ENCODE measurements around the gene MICA. TPM values are rescaled to one million over a fixed set of nuclear protein-coding genes. Genes with fewer than 3 reads are reported as not detected.

The MICA gene
- total and polyA plus RNA-seq, 8 donors, result 2.0 to 13.6 (median 11.8) TPM

GRCh38 chr6:31375699-31376098 lies 27.7 kb upstream of the MICA start:
- intact Hi-C loops (cut with DNase I; ENCODE audit: low total_unique reads), result no loop called here

GRCh38 chr6:31377029-31377428 lies 26.4 kb upstream of the MICA start:
- WGBS, 5 donors, result 42 to 65% (median 46%) methylated on average over 2 to 4 of the region's 4 CpGs; no CpG with 5 or more reads in 1 of the 5 donors
- Histone ChIP-seq H3K4me3 (no peak overlapping the region), H3K27ac (no peak overlapping the region), H3K9me3 (peaks cover 0 to 3% (median 2%) of the 10 kb centered on the region in 4 donors), H3K36me3 (no peaks in the 10 kb centered on the region), H3K27me3 (peaks cover 0 to 35% (median 11%) of the 10 kb centered on the region in 3 donors), H3K4me1 (no peaks in the 10 kb centered on the region)
- TF ChIP-seq EP300 (IDR thresholded peaks at IDR 0.05) (no peak), POLR2AphosphoS5 (IDR thresholded peaks at IDR 0.05) (no peak), POLR2A (IDR thresholded peaks at IDR 0.05) (no peak), CTCF (IDR thresholded peaks at IDR 0.05) (no peak)
- intact Hi-C loops (cut with DNase I; ENCODE audit: low total_unique reads), result no loop called here
- DNase-seq, result no peak

More at GRCh38 chr6:31375699-31376098, 27.7 kb upstream of the MICA start:
- no peaks in the 10 kb centered on the region for H3K4me1 ChIP-seq
- DNase-seq, result no peak
- no peak overlapping the region for H3K27ac ChIP-seq
- no peak overlapping the region for H3K4me3 ChIP-seq
- H3K36me3 ChIP-seq, result no peaks in the 10 kb centered on the region
- no peak for TF ChIP-seq POLR2A (IDR thresholded peaks at IDR 0.05)
- no peak for TF ChIP-seq POLR2AphosphoS5 (IDR thresholded peaks at IDR 0.05)
- no peak for TF ChIP-seq CTCF (IDR thresholded peaks at IDR 0.05)
- no peak for TF ChIP-seq EP300 (IDR thresholded peaks at IDR 0.05)
- H3K9me3 ChIP-seq, result peaks cover 0 to 6% (median 5%) of the 10 kb centered on the region in 4 donors
- peaks cover 0 to 35% (median 11%) of the 10 kb centered on the region in 3 donors for H3K27me3 ChIP-seq

GRCh38 chr6:31378062-31378720 lies 25.2 kb upstream of the MICA start:
- 29 to 48% (median 36%) methylated on average over 7 to 9 of the region's 9 CpGs for WGBS, 5 donors
- no peak overlapping the region for H3K27ac ChIP-seq
- no peak for DNase-seq
- H3K4me3 ChIP-seq, result no peak overlapping the region
- no peak for TF ChIP-seq CTCF (IDR thresholded peaks at IDR 0.05)
- no peak for TF ChIP-seq POLR2A (IDR thresholded peaks at IDR 0.05)
- no peak for TF ChIP-seq EP300 (IDR thresholded peaks at IDR 0.05)
- TF ChIP-seq POLR2AphosphoS5 (IDR thresholded peaks at IDR 0.05), result no peak
- H3K36me3 ChIP-seq, result no peaks in the 10 kb centered on the region
- no peaks in the 10 kb centered on the region for H3K9me3 ChIP-seq
- H3K27me3 ChIP-seq, result peaks cover 0 to 35% (median 11%) of the 10 kb centered on the region in 3 donors
- H3K4me1 ChIP-seq, result no peaks in the 10 kb centered on the region
- intact Hi-C loops (cut with DNase I; ENCODE audit: low total_unique reads), result no loop called here

GRCh38 chr6:31378721-31379103 lies 24.7 kb upstream of the MICA start:
- peaks cover 0 to 35% (median 11%) of the 10 kb centered on the region in 3 donors for H3K27me3 ChIP-seq
- no peaks in the 10 kb centered on the region for H3K36me3 ChIP-seq
- DNase-seq, result no peak
- intact Hi-C loops (cut with DNase I; ENCODE audit: low total_unique reads), result no loop called here
- H3K9me3 ChIP-seq, result no peaks in the 10 kb centered on the region
- no peak overlapping the region for H3K27ac ChIP-seq
- WGBS, 5 donors, result 47 to 70% (median 65%) methylated on average over 3 to 6 of the region's 6 CpGs
- no peak overlapping the region for H3K4me3 ChIP-seq
- TF ChIP-seq POLR2A (IDR thresholded peaks at IDR 0.05), result no peak
- no peak for TF ChIP-seq EP300 (IDR thresholded peaks at IDR 0.05)
- no peak for TF ChIP-seq CTCF (IDR thresholded peaks at IDR 0.05)
- no peak for TF ChIP-seq POLR2AphosphoS5 (IDR thresholded peaks at IDR 0.05)
- no peaks in the 10 kb centered on the region for H3K4me1 ChIP-seq
